Heart left ventricle (tissue), 13 donors: ENCODE results near the gene TMEM62.

Experiments
- CTCF ChIP-seq, 12 donors: fragments of 200-600 bp; sonication (generic) in 4 of 12; IDR thresholded peaks; one replicate each; pipeline versions ENCODE4 v1.5.0 to v1.8.0; 2018 to 2022; ENCODE audit warnings: antibody characterized with exemption in 12 of 12, mild to moderate bottlenecking in 5 of 12
- POLR2A ChIP-seq, 2 donors: fragments of 450-650 bp; IDR thresholded peaks; one replicate each; pipeline ENCODE4 v1.6.1; 2017; ENCODE audit warnings: antibody characterized with exemption in 2 of 2, mild to moderate bottlenecking in 2 of 2, moderate library complexity in 2 of 2
- donor health status: ischemic (EF 13 %, LVEDD 7.1; RV severe dilation, severe dysfunction).
- donor health status: DM: no; HTN: yes; CAD: no.
- donor health status: DM: no; HTN: no; CAD: no.
- donor health status: ischemic (EF 25% LVEDD 6.9; RV normal size, moderate dysfunction).
- donor health status: ischemic (EF 25% LVEDD 5.7; RV mildly dilated, moderate dysfunction).
- donor health status: ischemic (EF 35%, LVEDD 5.7; RV mildly dilated, moderate dysfunction).
- donor health status: nonischemic (EF 11% LVEDD 7.7; RV severe dilation, severe dysfunction).
- donor health status: DM: yes; HTN: yes; CAD: no.
- donor health status: PGD.
- donor health status: ischemic (EF 29% LVEDD 5.4; RV normal size, mild dysfunction).
- donor health status: nonischemic (EF 23%, LVEDD 6.1; RV moderate dilation, normal function).

GRCh38 chr15:43210172-43210745, 76.9 kb downstream of the TMEM62 start:
- TF ChIP-seq CTCF (IDR thresholded peaks at IDR 0.05) (no peak), POLR2A (IDR thresholded peaks at IDR 0.05) (no peak)
